Vagina (tissue), 2 donors: ENCODE measurements around the gene PGAM1. TPM values are rescaled to one million over a fixed set of nuclear protein-coding genes. Genes with fewer than 3 reads are reported as not detected.
A peak's percentile ranks its signal among the peaks of the same experiment; 100 is the strongest.
"Not testable (repeated sequence)": the region's sequence is repeated elsewhere in the genome, so short reads cannot be mapped to it uniquely, and the experiment has no call there.

Experiments used
- DNase-seq, 2 donors: peaks; one replicate each; pipeline ENCODE4 v3.0.0-alpha.2; 2017; ENCODE audit errors: extremely low spot score in 2 of 2
- H3K27ac ChIP-seq: fragments of 200-600 bp; sonication (generic); one replicate; pipeline ENCODE4 v1.5.1; 2019
- H3K27me3 ChIP-seq: fragments of 200-600 bp; sonication (generic); one replicate; pipeline ENCODE4 v1.5.1; 2019
- H3K36me3 ChIP-seq, 2 donors: fragments of 200-600 bp; sonication (generic); one replicate each; pipeline ENCODE4 v1.5.1; 2017 to 2019
- H3K4me1 ChIP-seq: fragments of 200-600 bp; sonication (generic); one replicate; pipeline ENCODE4 v1.5.1; 2019
- H3K4me3 ChIP-seq, 2 donors: fragments of 200-600 bp; sonication (generic); 1 replicate in 1 of 2; 2 replicates in 1 of 2; pipeline ENCODE4 v1.5.1; 2016 to 2019
- H3K9me3 ChIP-seq: fragments of 200-600 bp; sonication (generic); one replicate; pipeline ENCODE4 v1.5.1; 2019
- CTCF ChIP-seq, 3 experiments: fragments of 450-650 bp in 2 of 3; fragments of 200-600 bp in 1 of 3; sonication (generic) in 1 of 3; IDR thresholded peaks; one replicate each; pipeline ENCODE4 v1.5.1; 2017 to 2019; ENCODE audit warnings: antibody characterized with exemption in 3 of 3, mild to moderate bottlenecking in 2 of 3, moderate library complexity in 2 of 3
- POLR2A ChIP-seq, 2 donors: fragments of 450-650 bp; IDR thresholded peaks; one replicate each; pipeline ENCODE4 v1.6.1; 2017; ENCODE audit warnings: antibody characterized with exemption in 2 of 2, mild to moderate bottlenecking in 2 of 2, moderate library complexity in 2 of 2
- POLR2AphosphoS5 ChIP-seq, 2 donors: sonication (generic); formaldehyde crosslinking; IDR thresholded peaks; one replicate each; pipeline ENCODE4 v1.9.0; 2017; ENCODE audit warnings: antibody characterized with exemption in 2 of 2, mild to moderate bottlenecking in 2 of 2, low read depth in 1 of 2; ENCODE audit not compliant: insufficient read depth in 1 of 2
- intact Hi-C: fragments of 100-400 bp; cut with DNase I; formaldehyde crosslinking; loops from one replicate; pipeline ENCODE4 v1.15.1; 2023
- total RNA-seq: library from RNA; depleted of rRNA; stranded (reverse); fragments of >200 nt; gene quantifications from one replicate; pipeline ENCODE4 v1.2.3, GENCODE V29; 2016

PGAM1 gene
- total RNA-seq, 1 donor from 2014 or later, result 224 TPM

GRCh38 chr10:97466755-97467154, 40.8 kb downstream of the PGAM1 start:
- H3K27me3 ChIP-seq, result no peaks in the 10 kb centered on the region
- intact Hi-C loops, result no loop called here
- TF ChIP-seq CTCF (IDR thresholded peaks at IDR 0.05), result no peak
- no peak for TF ChIP-seq POLR2A (IDR thresholded peaks at IDR 0.05)
- TF ChIP-seq POLR2AphosphoS5 (IDR thresholded peaks at IDR 0.05; ENCODE audit: insufficient read depth in 1 of 2, low read depth in 1 of 2), result no peak
- no peak for DNase-seq
- peaks cover 0 to 90% of the 10 kb centered on the region in 2 donors for H3K36me3 ChIP-seq
- H3K27ac ChIP-seq, result peak overlapping the region; percentile 76
- no peaks in the 10 kb centered on the region for H3K9me3 ChIP-seq
- H3K4me1 ChIP-seq, result peaks cover 32% of the 10 kb centered on the region
- no peak overlapping the region for H3K4me3 ChIP-seq

- Histone ChIP-seq H3K4me1 (peaks cover 32% of the 10 kb centered on the region), H3K27me3 (no peaks in the 10 kb centered on the region), H3K36me3 (peaks cover 0 to 89% of the 10 kb centered on the region in 2 donors), H3K27ac (no peak overlapping the region), H3K4me3 (no peak overlapping the region), H3K9me3 (no peaks in the 10 kb centered on the region)
- no peak for DNase-seq
- intact Hi-C loops, result loop anchor here (2.0 kb wide), 1 partner anchor 77 kb away; no protein-coding TSS in a partner anchor
- no peak for TF ChIP-seq POLR2A (IDR thresholded peaks at IDR 0.05)
Observed at GRCh38 chr10:97468162-97468561, 42.2 kb downstream of the PGAM1 start.

GRCh38 chr10:97468781-97469180, 42.8 kb downstream of the PGAM1 start:
- not testable (repeated sequence) for H3K4me3 ChIP-seq, DNase-seq, H3K9me3 ChIP-seq, H3K27me3 ChIP-seq, H3K27ac ChIP-seq
- Histone ChIP-seq H3K36me3 (peaks cover 0 to 89% of the 10 kb centered on the region in 2 donors), H3K4me1 (peaks cover 26% of the 10 kb centered on the region)
- intact Hi-C loops, result loop anchor here (2.0 kb wide), 1 partner anchor 76 kb away; no protein-coding TSS in a partner anchor

- H3K36me3 ChIP-seq, result peaks cover 0 to 72% of the 10 kb centered on the region in 2 donors
- H3K27ac ChIP-seq, result no peak overlapping the region
- no peaks in the 10 kb centered on the region for H3K27me3 ChIP-seq
- H3K4me1 ChIP-seq, result no peaks in the 10 kb centered on the region
- H3K9me3 ChIP-seq, result no peaks in the 10 kb centered on the region
- TF ChIP-seq CTCF (IDR thresholded peaks at IDR 0.05) (no peak), POLR2AphosphoS5 (IDR thresholded peaks at IDR 0.05; ENCODE audit: insufficient read depth in 1 of 2, low read depth in 1 of 2) (no peak), POLR2A (IDR thresholded peaks at IDR 0.05) (no peak)
- no peak overlapping the region for H3K4me3 ChIP-seq
- no peak for DNase-seq
- intact Hi-C loops, result no loop called here
Observed at GRCh38 chr10:97474918-97475317, 48.9 kb downstream of the PGAM1 start.

- Histone ChIP-seq H3K9me3 (no peaks in the 10 kb centered on the region), H3K4me1 (peaks cover 8% of the 10 kb centered on the region), H3K36me3 (peaks cover 0 to 74% of the 10 kb centered on the region in 2 donors), H3K27me3 (no peaks in the 10 kb centered on the region), H3K4me3 (no peak overlapping the region), H3K27ac (no peak overlapping the region)
- no peak for DNase-seq
- TF ChIP-seq CTCF (IDR thresholded peaks at IDR 0.05) (no peak), POLR2AphosphoS5 (IDR thresholded peaks at IDR 0.05; ENCODE audit: insufficient read depth in 1 of 2, low read depth in 1 of 2) (no peak), POLR2A (IDR thresholded peaks at IDR 0.05) (no peak)
- intact Hi-C loops, result no loop called here
Observed at GRCh38 chr10:97475936-97476594, 50.1 kb downstream of the PGAM1 start.

- H3K4me3 ChIP-seq, DNase-seq, intact Hi-C loops, H3K27ac ChIP-seq, H3K27me3 ChIP-seq, H3K9me3 ChIP-seq: not testable (repeated sequence)
- Histone ChIP-seq H3K4me1 (peaks cover 13% of the 10 kb centered on the region), H3K36me3 (peaks cover 0 to 57% of the 10 kb centered on the region in 2 donors)
Observed at GRCh38 chr10:97479410-97479809, 53.4 kb downstream of the PGAM1 start.
